ENCODE measurements around the gene ALG9.

The ALG9 gene

DNA sequence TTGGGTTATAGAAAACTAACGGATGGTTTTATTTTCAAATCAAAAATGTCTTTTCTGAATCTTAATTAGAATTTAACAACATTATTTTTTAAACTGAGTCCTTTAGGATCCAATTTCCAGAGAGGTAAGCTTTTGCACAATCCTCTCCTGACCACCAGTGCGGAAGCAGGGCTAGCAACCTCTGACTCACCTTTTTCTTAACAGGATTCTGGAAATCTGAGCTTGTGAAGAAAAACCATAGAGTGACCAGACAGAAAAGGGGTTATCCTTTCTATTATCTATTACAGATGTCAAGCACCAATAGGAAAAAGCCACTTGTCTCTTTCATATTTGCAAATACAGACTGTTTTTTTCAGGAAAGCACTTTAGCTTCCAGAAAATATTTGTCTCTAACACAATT, 25.3 kb downstream of the ALG9 start:
- DNase-seq (ENCODE audit: low read depth in 2 of 2) = peak; percentile 32 to 60
- TF ChIP-seq, protein P1, sequence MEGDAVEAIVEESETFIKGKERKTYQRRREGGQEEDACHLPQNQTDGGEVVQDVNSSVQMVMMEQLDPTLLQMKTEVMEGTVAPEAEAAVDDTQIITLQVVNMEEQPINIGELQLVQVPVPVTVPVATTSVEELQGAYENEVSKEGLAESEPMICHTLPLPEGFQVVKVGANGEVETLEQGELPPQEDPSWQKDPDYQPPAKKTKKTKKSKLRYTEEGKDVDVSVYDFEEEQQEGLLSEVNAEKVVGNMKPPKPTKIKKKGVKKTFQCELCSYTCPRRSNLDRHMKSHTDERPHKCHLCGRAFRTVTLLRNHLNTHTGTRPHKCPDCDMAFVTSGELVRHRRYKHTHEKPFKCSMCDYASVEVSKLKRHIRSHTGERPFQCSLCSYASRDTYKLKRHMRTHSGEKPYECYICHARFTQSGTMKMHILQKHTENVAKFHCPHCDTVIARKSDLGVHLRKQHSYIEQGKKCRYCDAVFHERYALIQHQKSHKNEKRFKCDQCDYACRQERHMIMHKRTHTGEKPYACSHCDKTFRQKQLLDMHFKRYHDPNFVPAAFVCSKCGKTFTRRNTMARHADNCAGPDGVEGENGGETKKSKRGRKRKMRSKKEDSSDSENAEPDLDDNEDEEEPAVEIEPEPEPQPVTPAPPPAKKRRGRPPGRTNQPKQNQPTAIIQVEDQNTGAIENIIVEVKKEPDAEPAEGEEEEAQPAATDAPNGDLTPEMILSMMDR (IDR thresholded peaks at IDR 0.05; ENCODE audit: low read depth, low read length) = no peak
- no peak overlapping the region for H3K4me3 ChIP-seq (replicated peaks in 1 of 2; ENCODE audit: low read depth in 2 of 2, low read length in 2 of 2)

DNA sequence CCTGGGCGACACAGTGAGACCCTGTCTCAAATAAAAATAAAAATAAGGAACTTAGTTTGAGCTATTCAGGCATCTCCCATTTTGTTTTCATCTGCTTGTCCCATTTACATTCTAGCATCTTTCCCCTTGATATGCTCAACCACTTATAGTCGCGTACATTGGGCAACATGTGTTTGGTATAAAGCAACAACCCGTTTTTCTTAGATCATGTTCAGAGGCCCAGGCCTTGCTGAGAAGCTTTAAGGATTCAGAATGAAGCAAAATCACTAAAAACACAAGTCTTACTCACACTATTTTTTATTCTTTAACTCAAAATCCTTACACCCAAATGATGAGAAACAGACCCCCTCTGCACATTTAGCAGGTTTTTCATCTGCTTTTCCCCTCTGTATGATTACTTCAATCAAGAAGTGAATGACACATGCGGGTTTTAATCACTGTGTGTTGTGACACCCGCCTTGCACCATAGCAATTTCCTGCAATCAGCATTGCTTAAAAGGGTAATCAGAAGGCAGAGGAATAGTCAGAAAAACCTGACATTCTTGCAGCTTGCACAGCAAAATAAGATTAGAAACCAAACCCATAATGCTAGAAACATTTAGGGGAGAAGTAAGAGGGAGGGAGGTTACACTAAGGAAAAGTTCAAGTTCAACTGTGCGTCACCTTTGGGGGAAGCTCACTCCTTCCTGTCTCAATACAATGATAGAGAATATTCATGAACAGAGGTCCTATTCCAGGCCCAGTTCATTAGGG, 25.9 kb downstream of the ALG9 start:
- peak in 1 of 2 donors; percentile 25 for DNase-seq (ENCODE audit: low read depth in 2 of 2)
- no peak overlapping the region for H3K4me3 ChIP-seq (replicated peaks in 1 of 2; ENCODE audit: low read depth in 2 of 2, low read length in 2 of 2)
- TF ChIP-seq, protein P1 (IDR thresholded peaks at IDR 0.05; ENCODE audit: low read depth, low read length) = no peak

DNA sequence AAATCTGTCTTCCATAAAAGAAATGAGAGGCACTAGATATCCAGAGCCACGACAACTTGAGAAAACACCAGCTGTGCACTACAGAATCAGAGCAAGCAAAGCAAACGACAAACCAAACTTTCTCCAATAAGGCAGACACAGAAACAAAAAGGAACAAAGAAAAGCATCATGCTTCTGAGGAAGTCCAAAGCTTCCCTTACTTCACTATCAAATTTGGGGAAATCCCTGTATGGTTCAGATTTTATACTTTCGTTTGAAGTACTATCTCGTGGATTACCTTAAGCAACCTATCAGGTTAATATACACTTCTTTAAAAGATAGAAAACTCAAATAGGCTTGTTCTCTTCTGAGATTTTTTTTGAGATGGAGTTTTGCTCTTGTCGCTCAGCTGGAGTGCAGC, 27.7 kb downstream of the ALG9 start:
- TF ChIP-seq, protein P1 (IDR thresholded peaks at IDR 0.05; ENCODE audit: low read depth, low read length) = no peak
- no peak overlapping the region for H3K4me3 ChIP-seq (replicated peaks in 1 of 2; ENCODE audit: low read depth in 2 of 2, low read length in 2 of 2)
- DNase-seq (ENCODE audit: low read depth in 2 of 2) = no peak

DNA sequence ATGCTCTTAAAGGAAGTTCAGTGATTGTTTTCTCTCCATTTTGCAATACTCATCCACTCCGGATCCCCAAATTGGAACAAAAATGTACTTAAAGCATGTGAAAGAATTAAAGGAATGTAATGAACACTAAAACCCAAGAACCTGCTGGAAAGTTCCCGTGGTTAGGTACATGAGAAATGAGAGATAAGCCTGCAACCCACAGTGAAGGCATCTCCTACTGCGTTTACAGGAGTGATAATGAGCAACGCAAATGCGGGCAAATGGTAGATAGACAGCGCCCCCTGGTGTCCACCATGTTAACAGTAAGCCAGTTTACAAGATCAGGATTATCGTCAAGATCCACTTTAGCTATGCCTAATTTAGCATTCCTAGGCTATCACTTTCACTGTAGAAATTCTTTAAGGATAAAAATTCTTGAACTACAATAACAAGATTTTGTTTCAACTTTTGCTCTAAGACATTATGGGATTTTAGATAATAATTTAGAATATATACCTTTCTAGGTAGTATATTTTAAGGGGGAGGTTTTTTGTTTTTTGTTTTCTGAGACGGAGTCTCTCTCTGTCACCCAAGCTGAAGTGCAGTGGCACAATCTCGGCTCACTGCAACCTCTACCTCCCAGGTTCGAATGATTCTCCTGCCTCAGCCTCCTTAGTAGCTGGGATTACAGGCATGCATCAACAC, 29.9 kb downstream of the ALG9 start:
- DNase-seq (ENCODE audit: low read depth in 2 of 2) = peak; percentile 90 to 91
- TF ChIP-seq, protein P1 (IDR thresholded peaks at IDR 0.05; ENCODE audit: low read depth, low read length) = peak; percentile 72
- no peak overlapping the region for H3K4me3 ChIP-seq (replicated peaks in 1 of 2; ENCODE audit: low read depth in 2 of 2, low read length in 2 of 2)

DNA sequence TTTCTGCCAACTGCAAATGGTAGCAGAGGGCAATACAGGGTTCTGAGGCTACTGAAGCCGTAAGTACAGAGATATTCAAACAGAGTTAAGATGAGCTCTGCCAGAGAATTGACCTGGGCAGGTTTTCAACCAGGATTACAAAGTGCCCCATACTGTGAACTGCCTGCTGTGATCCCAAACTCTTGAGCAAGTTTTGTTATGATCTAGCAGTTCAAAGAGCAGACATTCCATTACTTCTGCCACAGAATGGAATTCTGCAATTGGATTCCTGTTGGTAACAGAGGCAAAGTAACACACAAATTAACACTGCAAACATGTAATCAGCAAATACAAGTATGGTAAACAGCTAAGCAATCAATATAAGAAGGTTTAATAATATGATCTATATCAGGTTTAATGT, 31.2 kb downstream of the ALG9 start:
- no peak overlapping the region for H3K4me3 ChIP-seq (replicated peaks in 1 of 2; ENCODE audit: low read depth in 2 of 2, low read length in 2 of 2)
- TF ChIP-seq, protein P1 (IDR thresholded peaks at IDR 0.05; ENCODE audit: low read depth, low read length) = no peak
- DNase-seq (ENCODE audit: low read depth in 2 of 2) = peak in 1 of 2 donors; percentile 26

DNA sequence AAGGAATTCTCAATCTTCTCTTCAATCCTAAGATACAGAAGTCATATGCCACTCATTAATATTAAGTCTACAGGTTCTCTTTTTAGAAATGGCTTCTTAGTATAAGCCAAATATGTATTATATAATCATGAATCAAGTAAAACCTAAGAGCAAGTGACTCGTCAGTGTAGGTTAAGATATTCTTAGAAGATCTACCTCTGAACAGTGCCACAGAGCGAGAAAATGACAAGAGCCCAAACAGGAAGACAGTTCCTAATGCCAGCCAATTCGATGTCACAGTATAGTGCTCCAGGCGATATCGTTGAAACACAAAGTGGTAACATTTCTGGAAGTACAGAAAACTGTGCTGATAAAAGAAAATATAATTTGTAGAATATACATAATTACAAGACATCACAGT, 33.3 kb downstream of the ALG9 start:
- no peak for DNase-seq (ENCODE audit: low read depth in 2 of 2)
- TF ChIP-seq, protein P1 (IDR thresholded peaks at IDR 0.05; ENCODE audit: low read depth, low read length) = no peak
- no peak overlapping the region for H3K4me3 ChIP-seq (replicated peaks in 1 of 2; ENCODE audit: low read depth in 2 of 2, low read length in 2 of 2)
